Right lobe of liver (tissue), 6 donors: ENCODE measurements around the gene APBB2. TPM values are rescaled to one million over a fixed set of nuclear protein-coding genes. Genes with fewer than 3 reads are reported as not detected.

Source experiments
- ATAC-seq, 4 donors: fragments of 200-7000 bp; cut with Tn5 transposase; one replicate each; pipeline ENCODE4 v1.9.1; 2020; ENCODE audit warnings: mild to moderate bottlenecking in 4 of 4, moderate library complexity in 4 of 4
- DNase-seq, 3 donors: peaks; one replicate each; pipeline ENCODE4 v3.0.0-alpha.2; 2020
- H3K27ac ChIP-seq, 3 donors: fragments of 200-600 bp; one replicate each; pipeline ENCODE4 v1.8.0; 2022
- H3K27me3 ChIP-seq, 2 donors: fragments of 200-600 bp; one replicate each; pipeline ENCODE4 v1.8.0; 2022
- H3K36me3 ChIP-seq, 4 donors: fragments of 200-600 bp; sonication (generic) in 1 of 4; one replicate each; pipeline versions ENCODE4 v1.5.1 to v1.8.0; 2017 to 2022; ENCODE audit warnings: control low read depth in 1 of 4
- H3K4me1 ChIP-seq, 4 donors: fragments of 200-600 bp; sonication (generic) in 1 of 4; one replicate each; pipeline versions ENCODE4 v1.5.1 to v1.8.0; 2017 to 2022; ENCODE audit warnings: control low read depth in 1 of 4
- H3K4me3 ChIP-seq, 3 donors: fragments of 200-600 bp; one replicate each; pipeline ENCODE4 v1.8.0; 2022
- H3K9me3 ChIP-seq, 4 donors: fragments of 200-600 bp; sonication (generic) in 1 of 4; one replicate each; pipeline versions ENCODE4 v1.5.1 to v1.8.0; 2017 to 2022; ENCODE audit warnings: control low read depth in 1 of 4
- CTCF ChIP-seq, 4 donors: fragments of 200-600 bp in 3 of 4; fragments of 450-650 bp in 1 of 4; IDR thresholded peaks; one replicate each; pipeline versions ENCODE4 v1.5.1 to v1.8.0; 2016 to 2022; ENCODE audit warnings: antibody characterized with exemption in 4 of 4, mild to moderate bottlenecking in 2 of 4
- POLR2A ChIP-seq: fragments of 450-650 bp; IDR thresholded peaks from one replicate; pipeline ENCODE4 v1.6.1; 2017; ENCODE audit warnings: antibody characterized with exemption, mild to moderate bottlenecking
- WGBS: methylation state at CpG from one replicate; pipeline ENCODE4 v1.1.6; 2018; ENCODE audit warnings: low coverage, low lambda C conversion rate; ENCODE audit not compliant: insufficient coverage; ENCODE audit errors: missing lambda C conversion rate; 5-methylcytosine and 5-hydroxymethylcytosine counted together
- intact Hi-C, 2 donors: fragments of 100-400 bp; cut with DNase I; formaldehyde crosslinking; loops; one replicate each; pipeline versions ENCODE4 v1.11.2 to v1.14.1; 2022
- total RNA-seq, 6 experiments: library from RNA; depleted of rRNA in 2 of 6; stranded (reverse); fragments of >200 nt in 2 of 6; fragmentation: NEBNext Ultra II Directional in 3 of 6; extraction: Animal tissue kit (Norgen Biotek cat#: 25700) in 3 of 6; gene quantifications; one replicate each; pipeline versions ENCODE4 v1.1.0 to v1.2.4, GENCODE V29; 2016 to 2023
- donor health status: DM: no; HTN: yes; CAD: no.
- donor health status: DM: no; HTN: no; CAD: no.
- donor health status: DM: no; HTN: no; CAD: no.
- donor health status: DM: no; HTN: yes; CAD: no.
- donor health status: DM: no; HTN: yes; CAD: no.

APBB2 gene
- total RNA-seq, 6 experiments from 2014 or later: 14.1 to 27.9 (median 25.1) TPM

GRCh38 chr4:41029098-41029497, 185.2 kb downstream of the APBB2 start:
- intact Hi-C loops: no loop called here
- WGBS: 37% methylated on average over 3 of the region's 3 CpGs
- H3K36me3 ChIP-seq: no peaks in the 10 kb centered on the region
- TF ChIP-seq POLR2A: no peak
- no peak for TF ChIP-seq CTCF (IDR thresholded peaks at IDR 0.05)
- peaks cover 0 to 15% (median 5%) of the 10 kb centered on the region in 4 donors for H3K9me3 ChIP-seq
- H3K4me1 ChIP-seq: peaks cover 0 to 9% (median 0%) of the 10 kb centered on the region in 4 donors
- H3K27ac ChIP-seq: peak overlapping the region in 1 of 3 donors; percentile 17
- no peak for DNase-seq
- no peak overlapping the region for H3K4me3 ChIP-seq
- peak; percentile 28 to 70 (median 55) for ATAC-seq
- no peaks in the 10 kb centered on the region for H3K27me3 ChIP-seq

- H3K36me3 ChIP-seq: no peaks in the 10 kb centered on the region
- WGBS: 57% methylated on average over 8 of the region's 8 CpGs
- H3K4me1 ChIP-seq: peaks cover 0 to 9% (median 0%) of the 10 kb centered on the region in 4 donors
- H3K27me3 ChIP-seq: no peaks in the 10 kb centered on the region
- H3K4me3 ChIP-seq: no peak overlapping the region
- DNase-seq: no peak
- peak overlapping the region in 1 of 3 donors; percentile 37 for H3K27ac ChIP-seq
- TF ChIP-seq POLR2A: no peak
- no peak for TF ChIP-seq CTCF (IDR thresholded peaks at IDR 0.05)
- intact Hi-C loops: no loop called here
- peaks cover 0 to 15% (median 5%) of the 10 kb centered on the region in 4 donors for H3K9me3 ChIP-seq
- peak in 1 of 4 donors; percentile 30 for ATAC-seq
Measured at GRCh38 chr4:41028392-41029076, 185.8 kb downstream of the APBB2 start.

- H3K27ac ChIP-seq: no peak overlapping the region
- intact Hi-C loops: no loop called here
- H3K4me3 ChIP-seq: no peak overlapping the region
- no peaks in the 10 kb centered on the region for H3K36me3 ChIP-seq
- WGBS: 100% methylated on average over 1 of the region's 1 CpG
- no peak for TF ChIP-seq POLR2A
- no peak for TF ChIP-seq CTCF (IDR thresholded peaks at IDR 0.05)
- peaks cover 0 to 9% (median 0%) of the 10 kb centered on the region in 4 donors for H3K4me1 ChIP-seq
- H3K27me3 ChIP-seq: no peaks in the 10 kb centered on the region
- DNase-seq (no peak), ATAC-seq (no peak)
- peaks cover 0 to 15% (median 5%) of the 10 kb centered on the region in 4 donors for H3K9me3 ChIP-seq
Measured at GRCh38 chr4:41026971-41027370, 187.4 kb downstream of the APBB2 start.

- 100% methylated on average over 2 of the region's 2 CpGs for WGBS
- Histone ChIP-seq H3K36me3 (no peaks in the 10 kb centered on the region), H3K27ac (no peak overlapping the region), H3K4me1 (peaks cover 0 to 9% (median 0%) of the 10 kb centered on the region in 4 donors), H3K27me3 (no peaks in the 10 kb centered on the region), H3K9me3 (peaks cover 0 to 15% (median 5%) of the 10 kb centered on the region in 4 donors), H3K4me3 (no peak overlapping the region)
- ATAC-seq: no peak
- intact Hi-C loops: no loop called here
- TF ChIP-seq POLR2A (no peak), CTCF (IDR thresholded peaks at IDR 0.05) (no peak)
- DNase-seq: no peak
Measured at GRCh38 chr4:41025824-41026223, 188.5 kb downstream of the APBB2 start.
